Measurements from ENCODE around the gene DUSP8.
A peak's percentile ranks its signal among the peaks of the same experiment; 100 is the strongest.
"Not testable (repeated sequence)": the region's sequence is repeated elsewhere in the genome, so short reads cannot be mapped to it uniquely, and the experiment has no call there.

DUSP8 gene

GRCh38 chr11:1584661-1585370 lies 12.7 kb upstream of the DUSP8 start, which contains the start of gene KRTAP5-1:
KRTAP5-1 (minus strand) TSS chr11:1585283; CDS start chr11:1585249, 34 bp downstream.
- DNase-seq, result not testable (repeated sequence)

DNA sequence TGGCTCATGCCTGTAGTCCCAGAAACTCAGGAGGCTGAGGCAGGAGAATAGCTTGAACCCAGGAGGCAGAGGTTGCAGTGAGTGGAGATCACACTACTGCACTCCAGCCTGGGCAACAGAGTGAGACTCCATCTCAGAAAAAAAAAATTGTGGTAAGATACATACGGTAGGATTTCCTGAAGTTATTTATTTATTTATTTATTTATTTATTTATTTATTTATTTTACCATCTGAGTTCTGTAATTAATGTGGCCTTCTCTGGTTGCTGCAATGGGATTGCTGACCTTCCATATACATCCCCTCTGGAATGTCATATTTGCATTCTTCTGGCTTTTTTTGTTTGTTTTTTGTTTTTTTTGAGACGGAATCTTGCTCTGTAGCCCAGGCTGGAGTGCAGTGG lies 10.8 kb upstream of the DUSP8 start:
- not testable (repeated sequence) for DNase-seq

- DNase-seq, result no peak
These were observed 9.9 kb upstream of the DUSP8 start for GRCh38 chr11:1581976-1582375.

DNA sequence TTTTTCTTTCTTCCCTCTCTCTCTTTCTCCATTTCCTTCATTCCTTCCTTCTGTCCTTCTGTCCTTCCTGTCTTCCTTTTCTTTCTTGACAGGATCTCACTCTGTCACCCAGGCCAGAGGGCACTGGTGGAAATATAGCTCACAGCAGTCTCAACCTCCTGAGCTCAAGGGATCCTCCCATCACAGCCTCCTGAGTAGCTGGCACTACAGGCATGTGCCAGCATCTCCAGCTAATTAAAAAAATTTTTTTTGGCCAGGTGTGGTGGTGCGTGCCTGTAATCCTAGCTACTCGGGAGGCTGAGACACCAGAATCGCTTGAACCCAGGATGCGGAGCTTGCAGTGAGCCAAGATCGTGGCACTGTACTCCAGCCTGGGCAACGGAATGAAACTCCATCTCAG lies 4.8 kb upstream of the DUSP8 start:
- no peak for DNase-seq

GRCh38 chr11:1575756-1576155 lies 3.7 kb upstream of the DUSP8 start:
- DNase-seq, result not testable (repeated sequence)

GRCh38 chr11:1574933-1575242 lies 2.8 kb upstream of the DUSP8 start:
- DNase-seq, result no peak

DNA sequence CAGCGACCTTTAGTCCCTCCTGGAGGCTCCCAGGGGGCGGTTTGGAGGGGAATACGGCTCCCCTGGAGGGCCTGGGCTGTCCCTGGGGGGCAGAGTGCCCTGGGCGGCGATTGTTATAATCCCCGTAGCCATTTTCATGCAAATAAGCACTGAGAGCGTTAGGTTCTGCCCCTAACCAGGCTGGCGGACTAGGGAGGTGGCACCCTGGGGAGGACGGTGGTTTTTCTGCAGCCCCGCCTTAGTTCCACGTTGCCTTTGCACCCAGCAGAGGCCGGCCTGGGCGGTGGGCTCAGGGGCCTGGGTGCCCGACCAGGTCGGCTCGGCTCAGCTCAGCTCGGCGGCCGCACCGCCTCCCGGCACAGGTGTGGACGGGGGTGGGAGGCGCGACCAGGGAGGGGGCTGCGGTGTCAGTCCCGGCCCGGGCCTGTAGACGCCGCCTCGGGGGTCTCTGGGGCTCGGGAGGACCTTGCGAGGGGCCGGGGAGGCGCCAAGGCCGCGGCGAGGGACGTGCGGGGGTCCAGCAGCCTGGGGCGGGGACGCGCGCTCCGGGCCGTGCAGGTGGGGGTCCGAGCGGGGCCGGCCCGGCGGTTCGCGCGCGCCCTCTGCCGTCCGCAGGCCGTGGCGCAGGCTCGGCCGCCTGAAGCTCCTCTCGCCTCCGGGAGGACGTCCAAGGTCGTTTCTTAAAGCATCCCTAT lies 2.3 kb upstream of the DUSP8 start:
- DNase-seq, result peak; percentile 30

DNA sequence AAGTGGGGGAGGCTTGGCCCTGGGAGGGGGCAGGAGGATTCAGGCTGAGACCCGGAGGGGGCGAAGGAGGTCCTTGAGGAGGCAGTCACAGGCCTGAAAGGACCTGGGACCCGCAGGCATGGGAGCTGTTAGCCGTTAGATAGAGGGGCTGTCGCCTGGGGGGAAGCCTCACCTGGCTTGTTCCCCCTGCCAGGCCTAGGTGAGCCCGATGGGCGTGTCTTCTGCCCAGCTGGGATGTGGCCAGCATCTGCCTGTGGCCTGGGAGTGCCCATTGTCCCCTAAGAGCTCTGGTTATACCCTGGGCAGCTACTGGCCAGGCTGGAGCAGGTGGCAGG lies 1.8 kb upstream of the DUSP8 start:
- DNase-seq, result no peak

GRCh38 chr11:1573077-1573902 lies 1.2 kb upstream of the DUSP8 start:
- DNase-seq, result no peak

DNA sequence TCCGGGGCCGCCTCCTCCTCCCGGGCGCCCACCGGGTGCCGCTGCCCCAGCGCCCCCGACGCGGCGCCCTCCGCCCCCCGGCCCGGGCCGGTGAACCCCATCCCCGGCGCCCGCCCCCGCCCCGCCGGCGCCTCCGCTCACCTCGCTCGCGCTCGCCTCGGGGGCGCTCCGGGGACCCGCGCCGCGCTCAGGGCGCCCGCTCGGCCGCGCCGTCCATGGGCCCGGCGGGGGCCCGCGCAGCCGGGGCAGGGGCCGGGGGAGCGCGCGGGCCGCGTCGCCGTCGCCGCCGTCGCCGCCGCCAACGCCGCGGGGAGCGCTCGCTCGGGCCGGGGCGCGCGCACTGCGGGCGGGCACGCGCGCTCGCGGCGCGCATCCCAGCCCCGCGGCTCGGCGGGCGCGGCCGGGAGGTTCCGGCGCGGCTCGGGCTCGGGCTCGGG lies 293 bp downstream of the DUSP8 start:
- DNase-seq, result no peak

- DNase-seq, result no peak
These were observed 943 bp downstream of the DUSP8 start for GRCh38 chr11:1570896-1571759.

DNA sequence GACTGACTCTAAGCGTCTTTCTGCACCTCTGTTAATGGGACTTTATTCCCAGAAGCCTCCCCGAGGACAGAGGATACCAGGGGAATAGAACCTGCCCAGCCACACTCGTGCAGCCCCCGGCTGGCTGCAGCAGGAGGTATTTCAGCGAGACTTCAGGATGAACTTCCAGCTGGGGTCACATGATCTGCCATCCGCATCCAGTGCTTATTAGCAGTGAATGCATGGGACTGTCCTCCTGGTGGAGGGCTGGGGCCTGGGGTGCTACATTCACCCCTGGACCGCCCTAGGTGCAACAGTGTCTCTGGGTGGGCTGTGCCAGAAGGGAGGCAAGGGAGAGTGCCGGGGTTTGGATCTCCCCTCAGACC lies 1.6 kb downstream of the DUSP8 start:
- no peak for DNase-seq

- DNase-seq, result no peak
These were observed 2.0 kb downstream of the DUSP8 start for GRCh38 chr11:1570001-1570453.

DNA sequence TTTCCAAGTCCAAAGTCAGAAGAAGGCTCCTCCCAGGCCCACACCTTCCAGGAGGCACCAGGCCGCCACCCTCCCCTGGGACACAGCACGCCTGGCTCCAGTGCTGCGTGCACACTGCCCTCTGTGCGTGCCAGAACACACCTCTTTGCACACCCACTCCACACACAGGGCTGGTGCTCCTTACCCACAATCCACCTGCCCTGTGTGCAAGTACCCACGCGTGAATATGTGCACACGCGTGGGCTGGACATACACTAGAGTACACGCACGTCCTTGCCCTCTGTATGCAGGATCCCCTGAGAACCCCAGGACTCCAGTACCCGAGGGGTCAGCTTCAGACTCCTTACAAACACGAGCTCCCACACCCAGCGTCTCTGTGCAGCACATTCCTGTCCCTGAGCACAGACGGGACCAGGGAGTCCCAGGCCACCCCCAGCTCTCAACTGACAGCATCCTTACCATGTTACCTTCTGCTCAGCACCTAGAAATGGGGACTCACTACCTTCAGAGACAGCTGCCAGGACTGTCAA lies 2.8 kb downstream of the DUSP8 start:
- no peak for DNase-seq

DNA sequence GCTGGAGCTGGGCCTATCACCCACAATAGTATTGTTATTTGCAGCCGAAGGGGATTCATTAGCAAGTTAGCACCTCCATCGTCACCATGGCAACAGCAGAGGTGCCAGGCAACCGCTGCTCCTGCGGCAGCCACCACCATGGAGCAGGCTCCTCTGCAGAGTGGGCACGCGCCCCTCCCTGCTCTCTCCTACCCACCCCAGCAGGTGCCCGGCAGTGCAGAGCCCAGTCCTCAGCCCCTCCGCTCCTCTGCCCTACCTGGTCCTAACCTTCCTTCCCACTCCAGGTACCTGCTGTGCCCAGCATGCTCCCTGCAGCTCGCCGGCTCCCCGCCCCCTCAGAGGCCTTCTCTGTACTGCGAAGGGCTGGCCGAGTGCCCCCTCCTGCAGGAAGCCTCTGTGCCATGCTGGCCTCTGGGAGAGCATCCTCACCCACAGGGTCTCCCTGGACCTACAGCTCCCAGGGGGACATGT lies 3.6 kb downstream of the DUSP8 start:
- no peak for DNase-seq

- no peak for DNase-seq
These were observed 4.4 kb downstream of the DUSP8 start for GRCh38 chr11:1567721-1568100.

GRCh38 chr11:1567052-1567720 lies 4.9 kb downstream of the DUSP8 start:
- no peak for DNase-seq

DNA sequence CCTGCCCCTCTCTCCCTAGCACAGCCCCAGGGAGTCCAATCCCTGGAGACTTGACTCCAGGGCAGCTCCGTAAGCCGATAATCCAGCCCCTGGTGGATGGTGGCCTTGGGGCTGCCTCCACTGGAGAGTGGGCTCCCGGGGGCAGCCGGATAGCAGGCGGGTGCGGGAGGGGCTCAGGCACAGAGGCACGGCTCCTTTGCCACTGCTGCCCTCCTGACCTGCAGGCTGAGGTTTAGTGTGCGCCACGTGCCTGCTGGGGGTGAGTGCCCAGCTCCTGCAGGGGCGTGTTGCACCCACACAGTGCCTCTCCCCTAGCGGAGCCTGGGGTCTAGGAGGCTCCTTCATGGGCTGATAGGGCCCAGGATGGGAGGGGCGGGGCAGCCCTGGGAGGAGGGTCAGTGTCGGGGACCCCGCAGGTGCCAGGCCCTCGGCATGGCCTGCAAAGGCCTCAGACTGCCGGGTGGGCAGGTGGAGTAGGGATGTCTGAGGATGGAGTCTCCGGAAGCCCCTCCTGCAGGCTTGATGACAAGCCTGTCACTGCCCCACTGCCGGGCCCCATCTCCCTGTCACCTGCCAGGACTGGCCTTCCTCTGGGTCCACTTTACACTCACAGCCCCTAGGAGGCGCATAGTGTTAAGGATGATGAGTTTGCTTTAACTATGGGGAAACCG lies 5.6 kb downstream of the DUSP8 start:
- DNase-seq, result no peak

DNA sequence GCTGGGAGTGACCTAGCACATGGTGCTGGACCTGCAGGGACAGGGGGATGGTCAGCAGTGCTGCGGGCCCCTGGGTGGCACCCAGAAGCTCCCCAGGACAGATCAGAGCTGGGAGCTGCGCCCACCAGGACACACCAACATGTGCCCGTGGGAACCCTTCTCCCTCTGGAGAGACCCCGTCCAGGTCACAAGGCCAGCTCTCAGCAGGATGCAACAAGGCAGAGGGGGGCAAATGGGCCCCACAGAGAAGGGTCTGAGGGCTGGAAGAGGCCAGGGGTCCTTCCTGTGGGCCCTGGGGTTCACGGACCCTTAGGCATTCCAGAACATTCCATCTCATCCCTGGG lies 6.2 kb downstream of the DUSP8 start:
- DNase-seq, result no peak

GRCh38 chr11:1565173-1565903 lies 6.7 kb downstream of the DUSP8 start:
- DNase-seq, result no peak

Data from NCI-H226 (cell line).